ENCODE measurements around the gene SETD5.
A peak's percentile ranks its signal among the peaks of the same experiment; 100 is the strongest.

Gene SETD5

DNA sequence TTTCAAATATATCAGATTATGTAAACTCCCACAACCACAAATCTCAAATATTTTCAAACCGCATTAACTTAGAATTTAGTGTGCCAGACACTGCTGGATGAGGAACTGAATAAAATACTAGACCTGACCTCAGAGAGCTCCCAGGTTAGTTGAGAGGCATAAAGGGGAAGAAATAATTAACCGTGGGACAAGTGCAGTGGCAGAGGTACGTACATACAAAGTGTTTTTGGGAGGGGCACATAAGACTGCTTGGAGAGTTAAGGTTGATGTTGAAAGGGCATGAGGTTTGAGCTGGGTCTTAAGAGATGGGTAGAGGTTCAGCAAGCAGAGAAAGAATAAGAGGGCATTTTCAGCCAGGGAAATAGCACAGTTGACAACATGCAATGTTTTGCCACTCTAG is 17.4 kb upstream of the SETD5 start:
- POLR2A ChIA-PET (ENCODE audit: low non-redundant PET), result no interaction called here
- DNase-seq (ENCODE audit: low spot score), result no peak
- no peak overlapping the region for H3K27ac ChIP-seq
- TF ChIP-seq, protein P1, sequence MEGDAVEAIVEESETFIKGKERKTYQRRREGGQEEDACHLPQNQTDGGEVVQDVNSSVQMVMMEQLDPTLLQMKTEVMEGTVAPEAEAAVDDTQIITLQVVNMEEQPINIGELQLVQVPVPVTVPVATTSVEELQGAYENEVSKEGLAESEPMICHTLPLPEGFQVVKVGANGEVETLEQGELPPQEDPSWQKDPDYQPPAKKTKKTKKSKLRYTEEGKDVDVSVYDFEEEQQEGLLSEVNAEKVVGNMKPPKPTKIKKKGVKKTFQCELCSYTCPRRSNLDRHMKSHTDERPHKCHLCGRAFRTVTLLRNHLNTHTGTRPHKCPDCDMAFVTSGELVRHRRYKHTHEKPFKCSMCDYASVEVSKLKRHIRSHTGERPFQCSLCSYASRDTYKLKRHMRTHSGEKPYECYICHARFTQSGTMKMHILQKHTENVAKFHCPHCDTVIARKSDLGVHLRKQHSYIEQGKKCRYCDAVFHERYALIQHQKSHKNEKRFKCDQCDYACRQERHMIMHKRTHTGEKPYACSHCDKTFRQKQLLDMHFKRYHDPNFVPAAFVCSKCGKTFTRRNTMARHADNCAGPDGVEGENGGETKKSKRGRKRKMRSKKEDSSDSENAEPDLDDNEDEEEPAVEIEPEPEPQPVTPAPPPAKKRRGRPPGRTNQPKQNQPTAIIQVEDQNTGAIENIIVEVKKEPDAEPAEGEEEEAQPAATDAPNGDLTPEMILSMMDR (conservative IDR thresholded peaks at IDR 0.05; ENCODE audit: low read depth), result no peak
- CTCF ChIA-PET, result no interaction called here

DNA sequence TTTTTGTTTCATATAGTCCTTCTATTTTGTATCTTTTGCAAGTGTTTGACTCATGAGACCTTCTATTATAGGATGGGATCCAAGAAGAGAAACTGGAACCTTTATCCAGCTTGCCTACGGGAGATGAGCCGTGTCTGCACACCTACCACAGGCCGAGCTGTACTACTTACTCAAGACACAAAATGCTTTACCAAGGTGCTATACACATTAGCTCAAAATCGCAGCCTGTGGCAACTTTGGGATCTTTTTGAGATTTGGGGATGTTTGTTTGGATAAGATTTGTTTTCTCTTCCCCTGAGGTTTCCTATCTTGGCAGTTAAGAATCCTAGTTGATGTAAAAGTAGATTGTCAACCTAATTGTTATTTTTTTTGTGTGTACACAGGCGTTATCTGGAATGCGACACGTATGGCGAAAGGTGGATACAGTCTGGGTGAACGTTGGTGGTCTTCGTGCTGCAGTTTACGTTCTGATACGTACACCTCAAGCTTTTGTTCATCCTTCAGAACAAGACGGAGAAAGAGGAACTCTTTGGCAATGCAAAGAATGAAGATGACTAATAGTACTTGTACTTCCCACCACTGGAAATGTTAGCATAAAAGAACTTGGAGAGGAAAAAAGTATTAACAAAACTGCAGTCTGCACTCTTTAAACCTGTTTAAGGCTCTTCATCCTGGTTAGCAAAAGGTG is 13.1 kb upstream of the SETD5 start:
- TF ChIP-seq, protein P1 (conservative IDR thresholded peaks at IDR 0.05; ENCODE audit: low read depth), result no peak
- ChIA-PET CTCF (no interaction called here), POLR2A (ENCODE audit: low non-redundant PET) (no interaction called here)
- H3K27ac ChIP-seq, result peak overlapping the region; percentile 57
- DNase-seq (ENCODE audit: low spot score), result no peak

DNA sequence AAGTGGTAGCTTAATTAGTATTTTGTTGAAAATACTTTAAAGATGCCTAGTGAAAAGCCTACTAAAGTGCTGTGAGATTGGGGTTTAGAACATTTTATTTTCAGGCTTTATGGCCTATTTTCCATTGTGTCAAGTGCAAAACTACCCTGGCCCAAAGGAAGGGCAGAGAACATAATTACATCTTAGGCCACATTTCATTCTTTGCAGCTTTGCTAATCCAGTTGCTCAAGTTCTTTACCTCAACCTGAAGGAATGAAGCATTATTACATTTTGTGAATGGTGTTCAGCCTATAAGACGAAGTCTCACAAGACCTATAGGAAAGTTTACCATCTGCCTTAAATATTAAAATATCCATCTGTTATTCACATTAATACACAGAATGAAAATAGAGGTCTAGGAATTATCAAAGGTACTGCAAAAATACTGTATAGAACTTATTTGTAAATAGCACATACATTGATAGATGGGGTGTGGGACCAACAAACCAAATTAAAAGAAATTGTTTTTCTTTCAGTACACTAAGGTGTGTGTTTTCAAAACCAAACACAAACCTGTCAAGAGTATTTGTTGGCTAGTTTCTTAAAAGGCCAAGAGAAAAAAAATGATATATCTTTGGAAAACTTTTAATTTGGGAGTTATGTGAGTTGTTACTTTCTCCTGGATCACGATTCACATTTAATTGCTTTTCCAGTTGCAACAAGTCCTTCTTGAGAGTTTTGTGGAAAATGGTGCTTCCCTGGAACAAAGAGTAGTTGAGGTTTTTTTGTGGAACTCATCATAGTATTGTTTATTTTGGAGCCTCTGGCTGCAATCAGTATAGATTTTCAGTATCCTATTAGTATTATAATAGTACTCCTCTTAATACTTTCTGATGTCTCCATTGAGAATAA is 12.0 kb upstream of the SETD5 start:
- H3K27ac ChIP-seq, result peak overlapping the region; percentile 57
- no peak for DNase-seq (ENCODE audit: low spot score)
- ChIA-PET POLR2A (ENCODE audit: low non-redundant PET) (no interaction called here), CTCF (interaction anchor here (0.6 kb wide), 1 partner anchor 38 kb away, joined by 3 read pairs; no protein-coding TSS in a partner anchor)
- TF ChIP-seq, protein P1 (conservative IDR thresholded peaks at IDR 0.05; ENCODE audit: low read depth), result no peak

DNA sequence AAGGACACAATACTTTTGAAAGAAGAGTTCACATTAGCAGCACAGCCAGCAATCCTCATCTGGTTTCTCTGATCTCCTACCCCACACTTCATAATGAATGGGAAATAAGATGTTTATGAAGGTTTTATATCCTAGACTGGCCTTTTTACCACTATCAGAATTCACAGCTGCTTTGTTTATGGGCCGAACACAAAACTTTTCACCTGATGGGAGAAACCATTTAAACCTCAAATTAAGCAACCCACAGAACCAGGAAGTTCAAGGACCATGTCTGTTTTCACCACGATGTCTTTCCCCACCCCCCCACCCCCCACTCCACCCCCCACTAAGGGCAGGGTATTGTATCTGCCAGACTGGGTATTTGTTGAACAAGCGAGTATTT is 11.3 kb upstream of the SETD5 start:
- POLR2A ChIA-PET (ENCODE audit: low non-redundant PET), result no interaction called here
- TF ChIP-seq, protein P1 (conservative IDR thresholded peaks at IDR 0.05; ENCODE audit: low read depth), result no peak
- CTCF ChIA-PET, result no interaction called here
- DNase-seq (ENCODE audit: low spot score), result no peak
- no peak overlapping the region for H3K27ac ChIP-seq

DNA sequence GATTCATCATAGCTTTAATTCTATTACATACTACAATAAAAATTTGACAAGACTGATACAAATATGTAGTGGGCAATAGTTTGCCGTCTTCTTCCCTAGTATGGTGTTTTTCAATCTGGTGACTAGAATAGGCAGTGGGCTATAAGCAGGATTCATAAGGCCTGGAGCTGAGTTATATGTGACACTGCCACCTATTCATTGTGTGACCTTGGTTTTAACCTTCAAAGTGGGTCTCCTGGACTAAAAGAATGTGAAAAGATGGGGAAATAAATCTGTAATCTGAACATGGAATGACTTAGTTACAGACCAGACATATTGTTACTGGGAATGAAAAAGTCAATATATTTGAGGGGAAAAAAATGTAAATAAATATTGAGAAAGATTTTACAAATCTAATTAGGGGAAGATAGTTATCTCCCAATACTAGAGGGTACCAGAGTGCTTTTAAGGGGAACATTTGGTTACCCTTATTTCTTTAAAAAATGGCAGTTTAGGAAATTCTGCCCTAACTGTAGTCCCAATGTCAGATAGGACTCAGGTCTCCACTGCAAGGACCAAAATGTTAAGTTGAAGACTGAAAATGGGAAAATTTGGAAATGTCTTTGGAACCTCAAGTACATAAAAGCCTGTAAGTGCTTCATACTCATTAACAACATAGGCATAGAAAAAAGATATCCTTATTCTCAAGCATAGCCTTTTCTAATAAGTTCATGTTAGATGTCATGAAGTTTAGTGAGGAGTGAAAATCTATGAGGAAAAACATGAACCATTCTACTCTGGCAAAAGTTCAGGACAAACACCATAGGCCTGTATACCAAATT is 10.7 kb upstream of the SETD5 start:
- DNase-seq (ENCODE audit: low spot score), result no peak
- no peak overlapping the region for H3K27ac ChIP-seq
- TF ChIP-seq, protein P1 (conservative IDR thresholded peaks at IDR 0.05; ENCODE audit: low read depth), result no peak
- CTCF ChIA-PET, result no interaction called here
- POLR2A ChIA-PET (ENCODE audit: low non-redundant PET), result interaction anchor here (0.6 kb wide), 1 partner anchor 17 kb away, joined by 3 read pairs; no protein-coding TSS in a partner anchor

DNA sequence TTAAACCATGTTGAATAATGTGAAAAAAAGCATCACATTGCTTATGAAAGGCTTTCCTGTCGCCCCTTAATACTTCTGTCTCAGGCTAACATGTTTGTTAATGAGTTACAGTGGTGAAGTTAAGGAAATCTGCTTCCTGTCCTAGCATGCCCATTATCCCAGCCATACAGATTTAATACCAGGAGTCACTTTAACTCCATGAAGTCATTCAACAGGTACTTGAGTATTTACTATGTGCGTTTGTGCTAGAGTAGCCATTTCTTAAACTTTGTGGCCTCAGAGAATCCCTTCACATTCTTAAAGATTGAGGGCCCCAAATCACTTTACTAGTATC is 10.1 kb upstream of the SETD5 start:
- CTCF ChIA-PET, result no interaction called here
- no peak overlapping the region for H3K27ac ChIP-seq
- DNase-seq (ENCODE audit: low spot score), result no peak
- POLR2A ChIA-PET (ENCODE audit: low non-redundant PET), result no interaction called here
- TF ChIP-seq, protein P1 (conservative IDR thresholded peaks at IDR 0.05; ENCODE audit: low read depth), result no peak
